Lower lobe of right lung (tissue), 2 donors: ENCODE results near the gene RPL6. TPM values are rescaled to one million over a fixed set of nuclear protein-coding genes. Genes with fewer than 3 reads are reported as not detected.
A peak's percentile ranks its signal among the peaks of the same experiment; 100 is the strongest.
"Not testable (repeated sequence)": the region's sequence is repeated elsewhere in the genome, so short reads cannot be mapped to it uniquely, and the experiment has no call there.

ENCODE experiments used
- ATAC-seq, 2 donors: fragments of 200-7000 bp; cut with Tn5 transposase; one replicate each; pipeline ENCODE4 v1.9.1; 2020 to 2022; ENCODE audit warnings: mild to moderate bottlenecking in 2 of 2, moderate library complexity in 2 of 2
- DNase-seq: peaks from one replicate; pipeline ENCODE4 v3.0.0-alpha.2; 2020
- H3K27ac ChIP-seq: fragments of 200-600 bp; one replicate; pipeline ENCODE4 v1.8.0; 2022
- H3K27me3 ChIP-seq: fragments of 200-600 bp; one replicate; pipeline ENCODE4 v1.8.0; 2022; ENCODE audit warnings: low read depth
- H3K36me3 ChIP-seq: fragments of 200-600 bp; one replicate; pipeline ENCODE4 v1.8.0; 2022; ENCODE audit warnings: mild to moderate bottlenecking
- H3K4me1 ChIP-seq: fragments of 200-600 bp; one replicate; pipeline ENCODE4 v1.8.0; 2022
- H3K4me3 ChIP-seq: fragments of 200-600 bp; one replicate; pipeline ENCODE4 v1.8.0; 2022; ENCODE audit warnings: mild to moderate bottlenecking
- H3K9me3 ChIP-seq: fragments of 200-600 bp; one replicate; pipeline ENCODE4 v1.8.0; 2022
- intact Hi-C: fragments of 100-400 bp; cut with DNase I; formaldehyde crosslinking; loops from one replicate; pipeline ENCODE4 v1.11.0; 2022
- total RNA-seq: library from RNA; stranded (reverse); fragmentation: NEBNext Ultra II Directional; extraction: Animal tissue kit (Norgen Biotek cat#: 25700); gene quantifications from one replicate; pipeline ENCODE4 v1.2.1, GENCODE V29; 2021
- TF ChIP-seq, protein P1 (sequence below): fragments of 200-600 bp; IDR thresholded peaks from one replicate; pipeline ENCODE4 v1.8.0; 2022; ENCODE audit warnings: antibody characterized with exemption, mild to moderate bottlenecking
- donor health status: DM: no; HTN: yes; CAD: no; lungs with severe emphysema.

Gene RPL6
- total RNA-seq, 1 donor from 2014 or later: 896 TPM

DNA sequence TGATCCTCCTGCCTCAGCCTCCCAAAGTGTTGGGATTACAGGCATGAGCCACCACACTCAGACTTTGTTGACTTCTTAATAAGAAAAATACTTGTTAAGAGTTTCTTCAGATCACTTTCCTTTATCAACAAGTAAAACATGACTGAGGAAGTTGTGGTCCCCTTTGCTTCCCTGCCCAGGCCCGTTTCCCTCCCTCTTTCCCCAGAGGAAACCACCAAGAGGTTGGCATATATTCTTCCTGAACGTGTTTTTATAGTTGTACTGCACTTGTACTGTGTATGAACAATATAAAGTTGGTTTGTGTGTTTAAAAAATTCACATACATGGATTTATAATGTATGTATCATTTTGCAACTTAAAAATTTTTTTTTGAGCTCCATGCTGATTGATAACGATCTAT, 37.7 kb upstream of the RPL6 start:
- DNase-seq (no peak), ATAC-seq (no peak)
- Histone ChIP-seq H3K36me3 (peaks cover 60% of the 10 kb centered on the region), H3K4me1 (no peaks in the 10 kb centered on the region), H3K27ac (no peak overlapping the region), H3K27me3 (no peaks in the 10 kb centered on the region), H3K4me3 (no peak overlapping the region), H3K9me3 (no peaks in the 10 kb centered on the region)
- intact Hi-C loops: no loop called here
- TF ChIP-seq, protein P1, sequence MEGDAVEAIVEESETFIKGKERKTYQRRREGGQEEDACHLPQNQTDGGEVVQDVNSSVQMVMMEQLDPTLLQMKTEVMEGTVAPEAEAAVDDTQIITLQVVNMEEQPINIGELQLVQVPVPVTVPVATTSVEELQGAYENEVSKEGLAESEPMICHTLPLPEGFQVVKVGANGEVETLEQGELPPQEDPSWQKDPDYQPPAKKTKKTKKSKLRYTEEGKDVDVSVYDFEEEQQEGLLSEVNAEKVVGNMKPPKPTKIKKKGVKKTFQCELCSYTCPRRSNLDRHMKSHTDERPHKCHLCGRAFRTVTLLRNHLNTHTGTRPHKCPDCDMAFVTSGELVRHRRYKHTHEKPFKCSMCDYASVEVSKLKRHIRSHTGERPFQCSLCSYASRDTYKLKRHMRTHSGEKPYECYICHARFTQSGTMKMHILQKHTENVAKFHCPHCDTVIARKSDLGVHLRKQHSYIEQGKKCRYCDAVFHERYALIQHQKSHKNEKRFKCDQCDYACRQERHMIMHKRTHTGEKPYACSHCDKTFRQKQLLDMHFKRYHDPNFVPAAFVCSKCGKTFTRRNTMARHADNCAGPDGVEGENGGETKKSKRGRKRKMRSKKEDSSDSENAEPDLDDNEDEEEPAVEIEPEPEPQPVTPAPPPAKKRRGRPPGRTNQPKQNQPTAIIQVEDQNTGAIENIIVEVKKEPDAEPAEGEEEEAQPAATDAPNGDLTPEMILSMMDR: no peak

DNA sequence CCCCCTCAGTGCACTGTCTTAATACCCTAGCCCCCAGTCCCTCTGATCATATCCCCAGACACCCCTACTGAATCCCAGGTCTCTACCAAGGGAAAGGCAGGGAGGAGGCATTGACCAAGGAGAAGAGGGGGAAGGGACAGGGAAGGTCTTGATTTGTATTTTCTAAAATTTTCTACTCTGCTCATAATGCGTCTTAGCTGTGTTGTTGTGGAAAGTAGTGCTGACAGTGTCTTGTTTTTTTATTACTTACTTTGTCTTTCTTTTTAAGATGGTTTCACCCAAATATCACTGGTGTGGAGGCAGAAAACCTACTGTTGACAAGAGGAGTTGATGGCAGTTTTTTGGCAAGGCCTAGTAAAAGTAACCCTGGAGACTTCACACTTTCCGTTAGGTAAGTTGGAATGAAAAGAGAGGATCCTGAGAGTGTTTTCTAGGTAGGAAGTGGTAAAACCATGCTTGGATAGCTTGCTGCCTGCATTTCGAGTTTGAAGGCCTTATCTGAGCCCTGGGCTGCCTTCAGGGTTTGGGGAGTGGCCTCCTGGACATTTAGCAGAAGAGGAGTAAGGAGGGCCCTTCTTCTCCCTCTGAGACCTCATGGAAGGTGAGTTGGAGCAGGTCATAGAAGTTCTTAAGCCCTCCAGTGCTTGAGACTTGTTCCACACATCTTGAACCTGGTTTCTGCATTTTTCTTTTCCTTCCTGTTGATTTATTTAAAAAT, 36.8 kb upstream of the RPL6 start:
- ATAC-seq: no peak
- TF ChIP-seq, protein P1: no peak
- no peaks in the 10 kb centered on the region for H3K9me3 ChIP-seq
- H3K4me1 ChIP-seq: no peaks in the 10 kb centered on the region
- H3K4me3 ChIP-seq: no peak overlapping the region
- intact Hi-C loops: no loop called here
- H3K27ac ChIP-seq: no peak overlapping the region
- no peaks in the 10 kb centered on the region for H3K27me3 ChIP-seq
- DNase-seq: no peak
- peaks cover 51% of the 10 kb centered on the region for H3K36me3 ChIP-seq

DNA sequence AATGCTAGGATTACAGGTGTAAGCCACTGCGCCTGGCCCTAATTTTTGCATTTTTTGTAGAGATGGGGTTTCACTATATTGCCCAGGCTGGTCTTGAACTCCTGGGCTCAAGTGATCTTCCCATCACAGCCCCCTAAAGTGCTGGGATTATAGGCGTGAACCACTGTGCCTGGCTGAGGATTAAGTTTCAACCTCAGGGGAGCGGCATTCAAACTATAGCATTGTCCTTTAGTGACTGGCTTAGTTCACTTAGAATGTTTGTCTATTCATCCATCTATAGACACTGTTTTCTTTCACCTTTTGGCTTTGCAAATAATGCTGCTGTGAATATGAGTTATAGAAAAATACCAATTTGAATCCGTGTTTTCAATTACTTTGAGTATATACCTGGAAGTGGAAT, 34.5 kb upstream of the RPL6 start:
- Histone ChIP-seq H3K27ac (no peak overlapping the region), H3K4me3 (no peak overlapping the region), H3K27me3 (no peaks in the 10 kb centered on the region), H3K9me3 (no peaks in the 10 kb centered on the region), H3K36me3 (peaks cover 28% of the 10 kb centered on the region), H3K4me1 (no peaks in the 10 kb centered on the region)
- no peak for DNase-seq
- TF ChIP-seq, protein P1: no peak
- ATAC-seq: no peak
- intact Hi-C loops: no loop called here

DNA sequence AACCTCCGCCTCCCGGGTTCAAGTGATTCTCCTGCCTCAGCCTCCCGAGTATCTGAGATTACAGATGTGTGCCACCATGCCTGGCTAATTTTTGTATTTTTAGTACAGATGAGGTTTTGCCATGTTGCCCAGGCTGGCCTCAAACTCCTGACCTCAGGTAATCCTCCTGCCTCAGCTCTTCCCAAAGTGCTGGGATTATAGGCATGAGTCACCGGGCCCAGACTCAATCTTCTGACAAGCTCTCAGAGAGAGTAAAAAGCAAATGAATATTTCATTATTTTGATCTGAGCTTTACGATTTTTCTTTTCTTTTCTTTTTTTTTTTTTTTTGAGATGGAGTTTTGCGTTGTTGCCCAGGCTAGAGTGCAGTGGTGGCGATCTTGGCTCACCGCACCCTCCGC, 31.2 kb upstream of the RPL6 start:
- DNase-seq, H3K9me3 ChIP-seq, H3K27me3 ChIP-seq, H3K4me1 ChIP-seq, H3K27ac ChIP-seq, H3K4me3 ChIP-seq, intact Hi-C loops, H3K36me3 ChIP-seq: not testable (repeated sequence)
- peak in 1 of 2 donors; percentile 37 for ATAC-seq

DNA sequence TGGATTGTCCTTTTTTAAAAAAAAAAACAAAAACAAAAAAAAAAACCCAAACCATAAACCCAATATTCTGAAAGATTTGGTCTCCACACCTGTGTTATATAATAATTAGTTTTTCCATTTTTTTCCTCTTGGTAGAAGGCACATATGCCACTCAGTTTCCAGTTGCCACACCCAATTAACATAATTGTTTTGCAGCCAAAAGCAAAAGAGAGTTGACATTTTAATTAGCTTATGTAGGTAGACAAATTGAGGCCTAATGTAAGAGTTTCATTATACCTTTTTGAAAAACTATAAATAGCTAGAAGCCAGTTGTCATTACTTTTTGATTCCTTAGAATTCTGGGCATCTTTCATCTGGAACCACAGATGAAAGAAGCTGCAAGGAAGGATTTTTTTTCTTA, 30.4 kb upstream of the RPL6 start:
- no peak for DNase-seq
- H3K9me3 ChIP-seq: no peaks in the 10 kb centered on the region
- no peak overlapping the region for H3K27ac ChIP-seq
- no peak for ATAC-seq
- H3K4me3 ChIP-seq: no peak overlapping the region
- no peaks in the 10 kb centered on the region for H3K36me3 ChIP-seq
- intact Hi-C loops: no loop called here
- no peaks in the 10 kb centered on the region for H3K27me3 ChIP-seq
- no peaks in the 10 kb centered on the region for H3K4me1 ChIP-seq
- TF ChIP-seq, protein P1: no peak

DNA sequence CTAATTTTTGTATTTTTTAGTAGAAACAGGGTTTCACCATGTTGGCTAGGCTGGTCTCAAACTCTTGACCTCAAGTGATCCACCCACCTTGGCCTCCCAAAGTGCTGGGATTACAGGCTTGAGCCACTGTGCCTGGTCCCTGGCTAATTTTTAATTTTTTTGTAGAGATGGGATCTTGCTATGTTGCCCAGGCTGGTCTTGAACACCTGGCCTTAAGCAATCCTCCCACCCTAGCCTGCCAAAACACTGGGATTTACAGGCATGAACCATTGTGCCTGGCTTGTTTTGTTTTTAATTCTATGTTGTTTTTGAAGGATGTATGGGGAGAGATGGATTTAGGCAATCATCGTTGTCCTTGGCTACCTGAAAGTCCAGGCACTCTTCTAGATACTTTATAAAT, 29.2 kb upstream of the RPL6 start:
- intact Hi-C loops, ATAC-seq, DNase-seq, H3K36me3 ChIP-seq, H3K9me3 ChIP-seq, H3K4me1 ChIP-seq, H3K27me3 ChIP-seq, H3K27ac ChIP-seq, H3K4me3 ChIP-seq: not testable (repeated sequence)

DNA sequence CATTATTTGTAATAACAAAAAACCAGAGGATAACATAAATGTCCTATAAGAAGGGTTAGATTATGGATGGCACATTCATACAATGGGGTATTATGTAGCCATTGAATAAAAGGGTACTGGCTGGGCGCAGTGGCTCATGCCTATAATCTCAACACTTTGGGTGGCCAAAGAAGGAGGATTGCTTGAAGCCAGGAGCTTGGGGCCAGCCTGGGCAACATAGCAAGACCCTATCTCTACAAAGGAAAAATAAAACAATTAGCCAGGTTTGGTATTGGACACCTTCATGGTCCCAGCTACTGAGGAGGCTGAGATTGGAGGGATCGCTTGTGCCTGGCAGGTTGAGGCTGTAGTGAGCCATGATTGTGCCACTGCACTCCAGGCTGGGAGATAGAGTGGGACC, 24.1 kb upstream of the RPL6 start:
- no peak for DNase-seq
- intact Hi-C loops: no loop called here
- ATAC-seq: no peak

More for the DNA sequence above, 24.1 kb upstream of the RPL6 start:
- no peak overlapping the region for H3K4me3 ChIP-seq
- no peaks in the 10 kb centered on the region for H3K9me3 ChIP-seq
- H3K4me1 ChIP-seq: no peaks in the 10 kb centered on the region
- TF ChIP-seq, protein P1: no peak
- no peak overlapping the region for H3K27ac ChIP-seq
- H3K27me3 ChIP-seq: no peaks in the 10 kb centered on the region
- H3K36me3 ChIP-seq: no peaks in the 10 kb centered on the region
